Activated CD8-positive, alpha-beta T cell treated with anti-CD3 and anti-CD28 coated beads for 36 hours (primary cell): ENCODE measurements around the gene ATP1A4. TPM values are rescaled to one million over a fixed set of nuclear protein-coding genes. Genes with fewer than 3 reads are reported as not detected.

Experiments
- ATAC-seq: fragments of 200-7000 bp; cut with Tn5 transposase; one replicate; pipeline ENCODE4 v1.10.0; 2021; ENCODE audit warnings: mild to moderate bottlenecking, moderate library complexity
- CTCF ChIA-PET: fragments of 350-600 bp; sonication (Branson Sonifier 250); formaldehyde crosslinking; loops from one replicate; lab custom pipeline; 2021; ENCODE audit warnings: antibody characterized with exemption; lab: Charles Lee
- POLR2A ChIA-PET: fragments of 350-600 bp; sonication (Branson Sonifier 250); formaldehyde crosslinking; loops from one replicate; lab custom pipeline; 2021; ENCODE audit warnings: antibody characterized with exemption; lab: Charles Lee
- DNase-seq: peaks from one replicate; pipeline ENCODE4 v3.0.0-alpha.2; 2020
- H3K27ac Mint-ChIP-seq: one replicate; pipeline ENCODE4 v1.8.0; 2021; ENCODE audit warnings: mild to moderate bottlenecking, mixed read lengths
- H3K27me3 Mint-ChIP-seq: one replicate; pipeline ENCODE4 v1.8.0; 2021; ENCODE audit warnings: mixed read lengths
- H3K36me3 Mint-ChIP-seq: one replicate; pipeline ENCODE4 v1.8.0; 2021; ENCODE audit warnings: low read depth, mixed read lengths
- H3K4me1 Mint-ChIP-seq: one replicate; pipeline ENCODE4 v1.8.0; 2021; ENCODE audit warnings: low read depth, mixed read lengths
- H3K4me3 Mint-ChIP-seq: one replicate; pipeline ENCODE4 v1.8.0; 2021; ENCODE audit warnings: mild to moderate bottlenecking, moderate library complexity, mixed read lengths
- H3K9me3 Mint-ChIP-seq: one replicate; pipeline ENCODE4 v1.8.0; 2021; ENCODE audit warnings: mixed read lengths
- CTCF ChIP-seq: fragments of 200-600 bp; IDR thresholded peaks from one replicate; pipeline ENCODE4 v1.8.0; 2022; ENCODE audit warnings: antibody characterized with exemption, mild to moderate bottlenecking
- intact Hi-C: fragments of 100-400 bp; cut with micrococcal nuclease; formaldehyde crosslinking; loops from one replicate; pipeline ENCODE4 v1.10.0; 2022
- total RNA-seq, 2 experiments: library from RNA; stranded (reverse); gene quantifications; one replicate each; pipeline ENCODE4 v1.2.3, GENCODE V29; 2021

The ATP1A4 gene
- total RNA-seq, 2 experiments from 2014 or later: not detected

- Mint-ChIP-seq H3K4me1 (peaks cover 38% of the 10 kb centered on the region), H3K36me3 (peaks cover 42% of the 10 kb centered on the region), H3K9me3 (no peaks in the 10 kb centered on the region), H3K27ac (no peak overlapping the region), H3K27me3 (no peaks in the 10 kb centered on the region), H3K4me3 (no peak overlapping the region)
- no peak for DNase-seq
- ChIA-PET CTCF (interaction anchor here (0.7 to 2.4 kb wide), 3 partner anchors 41 to 81 kb away, joined by 3 to 7 read pairs (median 3); no protein-coding TSS in a partner anchor), POLR2A (interaction anchor here (0.7 to 1.1 kb wide), 3 partner anchors 9 to 75 kb away, joined by 3 read pairs; no protein-coding TSS in a partner anchor)
- TF ChIP-seq CTCF: no peak
- no peak for ATAC-seq
- intact Hi-C loops: no loop called here
These were observed 59.2 kb downstream of the ATP1A4 start for GRCh38 chr1:160210561-160210960.

GRCh38 chr1:160211046-160211790 is 59.8 kb downstream of the ATP1A4 start:
- no peak for DNase-seq
- Mint-ChIP-seq H3K27ac (no peak overlapping the region), H3K4me1 (peaks cover 35% of the 10 kb centered on the region), H3K4me3 (no peak overlapping the region), H3K9me3 (no peaks in the 10 kb centered on the region), H3K36me3 (peaks cover 45% of the 10 kb centered on the region), H3K27me3 (no peaks in the 10 kb centered on the region)
- TF ChIP-seq CTCF: no peak
- ATAC-seq: no peak
- intact Hi-C loops: no loop called here
- CTCF ChIA-PET: interaction anchor here (0.7 to 2.4 kb wide), 5 partner anchors 8 to 132 kb away, joined by 3 to 7 read pairs (median 4); no protein-coding TSS in a partner anchor
- POLR2A ChIA-PET: interaction anchor here (0.7 to 1.1 kb wide), 3 partner anchors 8 to 74 kb away, joined by 3 read pairs; no protein-coding TSS in a partner anchor

- Mint-ChIP-seq H3K4me1 (peaks cover 8% of the 10 kb centered on the region), H3K27ac (peak overlapping the region; percentile 53), H3K27me3 (no peaks in the 10 kb centered on the region), H3K36me3 (peaks cover 35% of the 10 kb centered on the region), H3K4me3 (no peak overlapping the region), H3K9me3 (no peaks in the 10 kb centered on the region)
- POLR2A ChIA-PET: no interaction called here
- intact Hi-C loops: no loop called here
- ATAC-seq (no peak), DNase-seq (no peak)
- CTCF ChIA-PET: interaction anchor here (1.5 kb wide), 1 partner anchor 21 kb away, joined by 4 read pairs; no protein-coding TSS in a partner anchor
- no peak for TF ChIP-seq CTCF
These were observed 63.2 kb downstream of the ATP1A4 start for GRCh38 chr1:160214481-160215140.

- Mint-ChIP-seq H3K4me1 (no peaks in the 10 kb centered on the region), H3K27ac (peak overlapping the region; percentile 8), H3K9me3 (no peaks in the 10 kb centered on the region), H3K4me3 (no peak overlapping the region), H3K27me3 (no peaks in the 10 kb centered on the region), H3K36me3 (peaks cover 31% of the 10 kb centered on the region)
- ChIA-PET CTCF (interaction anchor here (1.1 to 1.4 kb wide), 2 partner anchors 23 to 36 kb away, joined by 4 to 8 read pairs; no protein-coding TSS in a partner anchor), POLR2A (no interaction called here)
- ATAC-seq (no peak), DNase-seq (no peak)
- intact Hi-C loops: no loop called here
- no peak for TF ChIP-seq CTCF
These were observed 64.9 kb downstream of the ATP1A4 start for GRCh38 chr1:160216301-160216700.
